ENCODE measurements around the gene CASZ1. TPM values are rescaled to one million over a fixed set of nuclear protein-coding genes. Genes with fewer than 3 reads are reported as not detected.

Gene CASZ1
- total RNA-seq, 2 donors from 2014 or later: 44.3 to 50.3 TPM

GRCh38 chr1:10726355-10726754 lies 70.1 kb downstream of the CASZ1 start:
- Histone ChIP-seq H3K27ac (peak overlapping the region; percentile 89 to 98), H3K36me3 (no peaks in the 10 kb centered on the region), H3K4me3 (no peak overlapping the region), H3K4me1 (peaks cover 0 to 73% of the 10 kb centered on the region in 2 donors), H3K9me3 (no peaks in the 10 kb centered on the region), H3K27me3 (no peaks in the 10 kb centered on the region)
- no peak for TF ChIP-seq CTCF (IDR thresholded peaks at IDR 0.05)
- no peak for DNase-seq (ENCODE audit: low spot score)

- Histone ChIP-seq H3K9me3 (no peaks in the 10 kb centered on the region), H3K4me3 (no peak overlapping the region), H3K27ac (peak overlapping the region; percentile 89 to 98), H3K36me3 (no peaks in the 10 kb centered on the region), H3K27me3 (no peaks in the 10 kb centered on the region), H3K4me1 (peaks cover 0 to 82% of the 10 kb centered on the region in 2 donors)
- DNase-seq (ENCODE audit: low spot score): no peak
- TF ChIP-seq CTCF (IDR thresholded peaks at IDR 0.05): no peak
Observed at GRCh38 chr1:10724948-10725847, 71.2 kb downstream of the CASZ1 start.

- Histone ChIP-seq H3K27ac (peak overlapping the region; percentile 89 to 98), H3K36me3 (no peaks in the 10 kb centered on the region), H3K4me3 (no peak overlapping the region), H3K27me3 (no peaks in the 10 kb centered on the region), H3K4me1 (peaks cover 0 to 89% of the 10 kb centered on the region in 2 donors), H3K9me3 (no peaks in the 10 kb centered on the region)
- TF ChIP-seq CTCF (IDR thresholded peaks at IDR 0.05): no peak
- no peak for DNase-seq (ENCODE audit: low spot score)
Observed at GRCh38 chr1:10724511-10724910, 71.9 kb downstream of the CASZ1 start.

- peaks cover 0 to 89% of the 10 kb centered on the region in 2 donors for H3K4me1 ChIP-seq
- TF ChIP-seq CTCF (IDR thresholded peaks at IDR 0.05): no peak
- no peaks in the 10 kb centered on the region for H3K9me3 ChIP-seq
- H3K4me3 ChIP-seq: no peak overlapping the region
- H3K36me3 ChIP-seq: no peaks in the 10 kb centered on the region
- peak; percentile 72 for DNase-seq (ENCODE audit: low spot score)
- peak overlapping the region; percentile 89 to 98 for H3K27ac ChIP-seq
- no peaks in the 10 kb centered on the region for H3K27me3 ChIP-seq
Observed at GRCh38 chr1:10724052-10724494, 72.4 kb downstream of the CASZ1 start.

- Histone ChIP-seq H3K4me3 (no peak overlapping the region), H3K27me3 (no peaks in the 10 kb centered on the region), H3K36me3 (no peaks in the 10 kb centered on the region), H3K27ac (peak overlapping the region; percentile 89 to 98), H3K4me1 (peaks cover 0 to 93% of the 10 kb centered on the region in 2 donors), H3K9me3 (no peaks in the 10 kb centered on the region)
- no peak for DNase-seq (ENCODE audit: low spot score)
- no peak for TF ChIP-seq CTCF (IDR thresholded peaks at IDR 0.05)
Observed at GRCh38 chr1:10723317-10723716, 73.1 kb downstream of the CASZ1 start.
